OCI-M1 (cell line): ENCODE measurements around the gene UBE2Q2.
"Not testable (repeated sequence)": the region's sequence is repeated elsewhere in the genome, so short reads cannot be mapped to it uniquely, and the experiment has no call there.

Experiments used
- DNase-seq: peaks from one replicate; lab custom pipeline; 2025; lab: John Stamatoyannopoulos, UW

Gene UBE2Q2

GRCh38 chr15:75823860-75824613 lies 19.2 kb upstream of the UBE2Q2 start:
- no peak for DNase-seq

- DNase-seq = no peak
Measured at GRCh38 chr15:75827691-75828090, 15.6 kb upstream of the UBE2Q2 start.

GRCh38 chr15:75828429-75828828 lies 14.8 kb upstream of the UBE2Q2 start:
- no peak for DNase-seq

GRCh38 chr15:75830910-75831805 lies 12.1 kb upstream of the UBE2Q2 start:
- DNase-seq = peak; percentile 92

GRCh38 chr15:75831806-75832102 lies 11.5 kb upstream of the UBE2Q2 start:
- DNase-seq = no peak

- DNase-seq = peak; percentile 60
Measured at GRCh38 chr15:75832114-75832513, 11.1 kb upstream of the UBE2Q2 start.

GRCh38 chr15:75834021-75834420 lies 9.2 kb upstream of the UBE2Q2 start:
- no peak for DNase-seq

GRCh38 chr15:75835990-75836958 lies 7.0 kb upstream of the UBE2Q2 start:
- DNase-seq = peak; percentile 51

- peak; percentile 38 for DNase-seq
Measured at GRCh38 chr15:75836959-75837334, 6.3 kb upstream of the UBE2Q2 start.

GRCh38 chr15:75840659-75841058 lies 2.6 kb upstream of the UBE2Q2 start:
- no peak for DNase-seq

- no peak for DNase-seq
Measured at GRCh38 chr15:75841626-75842025, 1.6 kb upstream of the UBE2Q2 start.

GRCh38 chr15:75843678-75844581 lies 683 bp downstream of the UBE2Q2 start:
- peak; percentile 71 for DNase-seq

- peak; percentile 44 for DNase-seq
Measured at GRCh38 chr15:75844629-75845335, 1.5 kb downstream of the UBE2Q2 start.

- DNase-seq = peak; percentile 52
Measured at GRCh38 chr15:75849167-75849566, 5.9 kb downstream of the UBE2Q2 start.

- DNase-seq = no peak
Measured at GRCh38 chr15:75850708-75851107, 7.5 kb downstream of the UBE2Q2 start.

GRCh38 chr15:75851566-75851965 lies 8.3 kb downstream of the UBE2Q2 start:
- not testable (repeated sequence) for DNase-seq

GRCh38 chr15:75857886-75858285 lies 14.6 kb downstream of the UBE2Q2 start:
- no peak for DNase-seq

- DNase-seq = no peak
Measured at GRCh38 chr15:75861750-75862402, 18.6 kb downstream of the UBE2Q2 start.

- no peak for DNase-seq
Measured at GRCh38 chr15:75862796-75863195, 19.5 kb downstream of the UBE2Q2 start.
